NCI-H1092 (cell line): ENCODE results near the gene ITGB3BP.

Experiments
- DNase-seq: peaks from one replicate; lab custom pipeline; 2025; lab: John Stamatoyannopoulos, UW

The ITGB3BP gene

GRCh38 chr1:63418101-63418500 is 104.9 kb downstream of the ITGB3BP start:
- DNase-seq = no peak

- no peak for DNase-seq
Observed at GRCh38 chr1:63414691-63415365, 108.2 kb downstream of the ITGB3BP start.

GRCh38 chr1:63413394-63413793 is 109.6 kb downstream of the ITGB3BP start:
- DNase-seq = no peak

- DNase-seq = no peak
Observed at GRCh38 chr1:63411066-63411465, 112.0 kb downstream of the ITGB3BP start.

DNA sequence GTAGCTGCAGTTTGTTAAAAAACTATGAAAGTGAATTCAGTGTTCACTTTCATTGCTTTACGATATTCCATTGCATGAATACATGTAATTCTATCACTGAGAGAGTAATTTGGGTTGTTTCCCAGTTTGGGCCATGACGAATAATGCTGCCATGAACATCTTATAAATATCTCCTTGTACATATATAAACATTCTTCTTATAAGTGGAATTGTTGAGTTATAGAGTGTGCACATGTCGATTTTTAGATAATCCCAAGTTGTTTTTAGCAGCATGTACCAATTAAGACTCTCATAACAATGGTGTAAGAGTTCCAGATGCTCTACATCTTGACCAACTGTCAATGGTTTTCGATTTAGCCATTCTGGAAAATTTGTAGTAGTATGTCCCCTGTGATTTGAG is 114.7 kb downstream of the ITGB3BP start:
- DNase-seq = no peak

GRCh38 chr1:63407002-63407401 is 116.0 kb downstream of the ITGB3BP start:
- DNase-seq = no peak

- DNase-seq = no peak
Observed at GRCh38 chr1:63405987-63406386, 117.0 kb downstream of the ITGB3BP start.

- no peak for DNase-seq
Observed at GRCh38 chr1:63405021-63405420, 118.0 kb downstream of the ITGB3BP start.

DNA sequence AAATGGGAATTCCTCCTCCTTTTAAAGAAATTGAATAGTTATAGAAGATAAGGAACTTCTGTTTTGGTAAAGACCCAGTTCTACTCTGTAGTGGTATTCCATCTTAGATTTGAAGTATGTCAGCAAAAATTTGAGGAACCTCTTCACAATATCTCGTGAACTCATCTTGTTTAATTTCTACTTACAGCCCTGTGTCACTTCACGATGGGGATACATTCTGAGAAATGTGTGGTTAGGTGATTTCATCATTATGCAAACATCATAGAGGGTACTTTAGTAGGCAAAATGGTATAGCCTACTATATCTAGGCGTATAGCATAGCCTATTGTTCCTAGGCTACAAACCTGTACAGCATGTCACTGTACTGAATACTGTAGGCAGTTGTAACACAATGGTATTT is 119.6 kb downstream of the ITGB3BP start:
- no peak for DNase-seq

GRCh38 chr1:63401945-63402344 is 121.1 kb downstream of the ITGB3BP start:
- no peak for DNase-seq
